B cell (primary cell): ENCODE measurements around the gene PLA2G4C. TPM values are rescaled to one million over a fixed set of nuclear protein-coding genes. Genes with fewer than 3 reads are reported as not detected.

Experiments
- ATAC-seq: fragments of 200-7000 bp; cut with Tn5 transposase; one replicate; pipeline ENCODE4 v1.10.0; 2021; ENCODE audit warnings: low read depth, mild to moderate bottlenecking, moderate number of reproducible peaks, moderate library complexity
- CTCF ChIA-PET: fragments of 350-600 bp; sonication (Branson Sonifier 250); formaldehyde crosslinking; loops from one replicate; lab custom pipeline; 2021; ENCODE audit warnings: antibody characterized with exemption, inconsistent platforms; lab: Charles Lee
- POLR2A ChIA-PET: fragments of 350-600 bp; sonication (Branson Sonifier 250); formaldehyde crosslinking; loops from one replicate; lab custom pipeline; 2021; ENCODE audit warnings: antibody characterized with exemption; lab: Charles Lee
- DNase-seq: peaks from one replicate; pipeline ENCODE4 v3.0.0; 2013
- H2AFZ ChIP-seq: 2 replicates; pipeline ENCODE4 v1.6.1; 2012; ENCODE audit warnings: mild to moderate bottlenecking, low read depth, low read length; ENCODE audit not compliant: insufficient read depth, poor library complexity, severe bottlenecking
- H3K27ac ChIP-seq, 2 donors: 1 replicate in 1 of 2; 2 replicates in 1 of 2; pipeline ENCODE4 v1.5.1; 2012 to 2013; ENCODE audit warnings: low read length in 2 of 2, mild to moderate bottlenecking in 2 of 2, moderate library complexity in 1 of 2
- H3K27me3 ChIP-seq, 4 experiments: fragments of 200-600 bp in 1 of 4; sonication (generic) in 1 of 4; replicated peaks in 1 of 4; 1 replicate in 2 of 4; 2 replicates in 2 of 4; pipeline versions ENCODE4 v1.6.1 to v1.7.0; 2013 to 2016; ENCODE audit warnings: low read length in 3 of 4, mild to moderate bottlenecking in 2 of 4, mixed read lengths in 1 of 4, moderate library complexity in 1 of 4; ENCODE audit not compliant: insufficient read depth in 4 of 4, control insufficient read depth in 3 of 4; ENCODE audit errors: control extremely low read depth in 1 of 4
- H3K36me3 ChIP-seq, 2 experiments: replicated peaks in 1 of 2; 1 replicate in 1 of 2; 2 replicates in 1 of 2; pipeline versions ENCODE4 v1.6.1 to v1.7.1; 2013; ENCODE audit warnings: low read length in 1 of 2; ENCODE audit not compliant: insufficient read depth in 2 of 2, control insufficient read depth in 1 of 2; ENCODE audit errors: control extremely low read depth in 1 of 2, extremely low read depth in 1 of 2
- H3K4me1 ChIP-seq, 2 donors: fragments of 200-600 bp in 1 of 2; sonication (generic) in 1 of 2; 1 replicate in 1 of 2; 2 replicates in 1 of 2; pipeline versions ENCODE4 v1.5.1 to v1.6.1; 2013 to 2017; ENCODE audit warnings: low read length in 2 of 2; ENCODE audit not compliant: control insufficient read depth in 2 of 2, insufficient read depth in 2 of 2
- H3K4me2 ChIP-seq: replicated peaks from 2 replicates; pipeline ENCODE3; 2012; ENCODE audit warnings: mild to moderate bottlenecking, low read depth, low read length; ENCODE audit not compliant: poor library complexity, severe bottlenecking
- H3K4me3 ChIP-seq, 5 experiments: fragments of 200-600 bp in 1 of 5; sonication (generic) in 1 of 5; 1 replicate in 3 of 5; 2 replicates in 2 of 5; pipeline versions ENCODE4 v1.5.1 to v1.7.0; 2011 to 2016; ENCODE audit warnings: low read length in 4 of 5, mild to moderate bottlenecking in 4 of 5, low read depth in 2 of 5, control low read depth in 1 of 5, moderate library complexity in 1 of 5; ENCODE audit not compliant: insufficient read depth in 1 of 5; ENCODE audit errors: control extremely low read depth in 1 of 5, extremely low read depth in 1 of 5
- H3K79me2 ChIP-seq: fragments of 200-600 bp; sonication (generic); one replicate; pipeline ENCODE4 v1.6.0; 2016; ENCODE audit warnings: low read length; ENCODE audit not compliant: control insufficient read depth, insufficient read depth
- H3K9ac ChIP-seq: fragments of 200-600 bp; sonication (generic); 2 replicates; pipeline ENCODE4 v1.6.1; 2017; ENCODE audit warnings: mild to moderate bottlenecking, low read length, moderate library complexity
- H3K9me3 ChIP-seq, 3 donors: one replicate each; pipeline versions ENCODE4 v1.6.1 to v1.7.1; 2013; ENCODE audit warnings: low read length in 2 of 3; ENCODE audit not compliant: control insufficient read depth in 2 of 3, insufficient read depth in 1 of 3; ENCODE audit errors: control extremely low read depth in 1 of 3
- H4K20me1 ChIP-seq: 2 replicates; pipeline ENCODE4 v1.6.0; 2012; ENCODE audit warnings: mild to moderate bottlenecking, low read length; ENCODE audit not compliant: insufficient read depth, control insufficient read depth, poor library complexity, severe bottlenecking
- H3K27ac Mint-ChIP-seq: one replicate; pipeline ENCODE4 v1.8.0; 2021; ENCODE audit warnings: mixed read lengths
- H3K27me3 Mint-ChIP-seq: one replicate; pipeline ENCODE4 v1.8.0; 2021; ENCODE audit warnings: mixed read lengths
- H3K4me1 Mint-ChIP-seq: one replicate; pipeline ENCODE4 v1.8.0; 2021; ENCODE audit warnings: mixed read lengths
- H3K4me3 Mint-ChIP-seq: one replicate; pipeline ENCODE4 v1.8.0; 2021; ENCODE audit warnings: mixed read lengths
- H3K9me3 Mint-ChIP-seq: one replicate; pipeline ENCODE4 v1.8.0; 2022; ENCODE audit warnings: mixed read lengths; ENCODE audit not compliant: insufficient read depth
- CTCF ChIP-seq: fragments of 200-600 bp; IDR thresholded peaks from one replicate; pipeline ENCODE4 v1.8.0; 2022; ENCODE audit warnings: antibody characterized with exemption, mild to moderate bottlenecking
- EZH2 ChIP-seq: IDR thresholded peaks from 2 replicates; pipeline ENCODE4 v1.6.1; 2012; ENCODE audit warnings: borderline replicate concordance, low read depth, mild to moderate bottlenecking, moderate library complexity, low read length; ENCODE audit not compliant: insufficient read depth, poor library complexity, severe bottlenecking
- WGBS: methylation state at CpG from one replicate; pipeline ENCODE4 v1.1.5; 2013; ENCODE audit warnings: missing lambda C conversion rate; ENCODE audit not compliant: insufficient coverage; 5-methylcytosine and 5-hydroxymethylcytosine counted together
- intact Hi-C: fragments of 100-400 bp; cut with micrococcal nuclease; formaldehyde crosslinking; loops from one replicate; pipeline ENCODE4 v1.10.0; 2022
- polyA plus RNA-seq: library from polyadenylated mRNA; depleted of rRNA; stranded (reverse); fragments of >200 nt; gene quantifications from 2 replicates; pipeline ENCODE4 v1.2.3, GENCODE V29; 2012
- total RNA-seq, 2 donors: library from RNA; stranded (reverse); fragments of 120-200 nt in 1 of 2; gene quantifications; 1 replicate in 1 of 2; 2 replicates in 1 of 2; pipeline versions ENCODE4 v1.2.3 to v1.2.4, GENCODE V29; 2013 to 2022

The PLA2G4C gene
- total and polyA plus RNA-seq, 2 donors (not counting 1 experiment from before 2014, with no cell fraction given) = 11.1 to 12.3 TPM

GRCh38 chr19:48118131-48118517 is 7.5 kb upstream of the PLA2G4C start:
- ChIA-PET POLR2A (interaction anchor here (0.7 kb wide), 1 partner anchor 86 kb away, joined by 7 read pairs; no protein-coding TSS in a partner anchor), CTCF (interaction anchor here (0.9 kb wide), 1 partner anchor 173 kb away, joined by 3 read pairs; no protein-coding TSS in a partner anchor)
- Histone ChIP-seq H4K20me1 (no peaks in the 10 kb centered on the region), H3K4me3 (no peak overlapping the region), H3K27ac (peak overlapping the region in 1 of 2 donors; percentile 64), H3K36me3 (peaks cover 0 to 16% of the 10 kb centered on the region in 2 experiments), H3K9me3 (peaks cover 0 to 12% (median 0%) of the 10 kb centered on the region in 3 donors), H3K4me1 (peaks cover 15 to 20% of the 10 kb centered on the region in 2 donors), H3K79me2 (no peaks in the 10 kb centered on the region), H3K9ac (no peak overlapping the region), H3K4me2 (peak overlapping the region; percentile 42), H3K27me3 (no peaks in the 10 kb centered on the region), H2AFZ (peak overlapping the region; percentile 2)
- no peak overlapping the region for H3K4me3 Mint-ChIP-seq
- DNase-seq (no peak), ATAC-seq (no peak)
- H3K9me3 Mint-ChIP-seq = no peaks in the 10 kb centered on the region
- 90% methylated on average over 11 of the region's 11 CpGs for WGBS
- intact Hi-C loops = no loop called here
- peak overlapping the region; percentile 65 for H3K27ac Mint-ChIP-seq
- H3K27me3 Mint-ChIP-seq = no peaks in the 10 kb centered on the region
- TF ChIP-seq EZH2 (no peak), CTCF (no peak)
- peaks cover 20% of the 10 kb centered on the region for H3K4me1 Mint-ChIP-seq

- DNase-seq = no peak
- no peak for ATAC-seq
- Histone ChIP-seq H3K4me1 (peaks cover 15 to 19% of the 10 kb centered on the region in 2 donors), H3K36me3 (peaks cover 0 to 16% of the 10 kb centered on the region in 2 experiments), H4K20me1 (no peaks in the 10 kb centered on the region), H3K9me3 (peaks cover 0 to 12% (median 0%) of the 10 kb centered on the region in 3 donors), H3K79me2 (no peaks in the 10 kb centered on the region), H2AFZ (peak overlapping the region; percentile 2), H3K27me3 (no peaks in the 10 kb centered on the region), H3K27ac (peak overlapping the region in 1 of 2 donors; percentile 64), H3K9ac (no peak overlapping the region), H3K4me3 (no peak overlapping the region), H3K4me2 (peak overlapping the region; percentile 42)
- ChIA-PET CTCF (no interaction called here), POLR2A (no interaction called here)
- WGBS = 100% methylated on average over 6 of the region's 12 CpGs
- no peak overlapping the region for H3K4me3 Mint-ChIP-seq
- peaks cover 20% of the 10 kb centered on the region for H3K4me1 Mint-ChIP-seq
- intact Hi-C loops = no loop called here
- H3K27me3 Mint-ChIP-seq = no peaks in the 10 kb centered on the region
- H3K27ac Mint-ChIP-seq = peak overlapping the region; percentile 62
- TF ChIP-seq CTCF (no peak), EZH2 (no peak)
- H3K9me3 Mint-ChIP-seq = no peaks in the 10 kb centered on the region
Observed at GRCh38 chr19:48117515-48118130, 7.0 kb upstream of the PLA2G4C start.
